Upper lobe of right lung (tissue), 1 donor: Measurements from ENCODE around the gene ZNF662. TPM values are rescaled to one million over a fixed set of nuclear protein-coding genes. Genes with fewer than 3 reads are reported as not detected.
A peak's percentile ranks its signal among the peaks of the same experiment; 100 is the strongest.

Experiments used
- ATAC-seq: fragments of 200-7000 bp; cut with Tn5 transposase; one replicate; pipeline ENCODE4 v1.9.1; 2020; ENCODE audit warnings: mild to moderate bottlenecking, moderate library complexity
- DNase-seq: peaks from one replicate; pipeline ENCODE4 v3.0.0-alpha.2; 2020
- H3K27ac ChIP-seq: fragments of 200-600 bp; one replicate; pipeline ENCODE4 v1.8.0; 2022
- H3K27me3 ChIP-seq: fragments of 200-600 bp; one replicate; pipeline ENCODE4 v1.8.0; 2022; ENCODE audit warnings: mild to moderate bottlenecking
- H3K36me3 ChIP-seq: fragments of 200-600 bp; one replicate; pipeline ENCODE4 v1.8.0; 2022
- H3K4me1 ChIP-seq: fragments of 200-600 bp; one replicate; pipeline ENCODE4 v1.8.0; 2022
- H3K4me3 ChIP-seq: fragments of 200-600 bp; one replicate; pipeline ENCODE4 v1.8.0; 2022; ENCODE audit warnings: mild to moderate bottlenecking
- H3K9me3 ChIP-seq: fragments of 200-600 bp; one replicate; pipeline ENCODE4 v1.8.0; 2022
- CTCF ChIP-seq: fragments of 200-600 bp; IDR thresholded peaks from one replicate; pipeline ENCODE4 v1.8.0; 2022; ENCODE audit warnings: antibody characterized with exemption
- intact Hi-C: fragments of 100-400 bp; cut with DNase I; formaldehyde crosslinking; loops from one replicate; pipeline ENCODE4 v1.11.0; 2022
- total RNA-seq: library from RNA; stranded (reverse); fragmentation: NEBNext Ultra II Directional; extraction: Animal tissue kit (Norgen Biotek cat#: 25700); gene quantifications from one replicate; pipeline ENCODE4 v1.2.1, GENCODE V29; 2021
- donor health status: DM: no; HTN: yes; CAD: no; lungs with severe emphysema.

The ZNF662 gene
- total RNA-seq, 1 donor from 2014 or later, result 9.6 TPM

GRCh38 chr3:42875325-42876151 lies 30.4 kb upstream of the ZNF662 start, which contains the start of gene CYP8B1:
TSS of gene CYP8B1 (minus strand) at chr3:42875879. CDS start at chr3:42875816, 63 bp downstream.
- no peak within 1 kb of the TSS for H3K27ac ChIP-seq
- no peaks in the 10 kb centered on the region for H3K36me3 ChIP-seq
- no peak for TF ChIP-seq CTCF
- ATAC-seq, result no peak
- intact Hi-C loops, result no loop called here
- H3K27me3 ChIP-seq, result no peaks in the 10 kb centered on the region
- no peak within 1 kb of the TSS for H3K4me3 ChIP-seq
- no peaks in the 10 kb centered on the region for H3K9me3 ChIP-seq
- DNase-seq, result no peak
- no peaks in the 10 kb centered on the region for H3K4me1 ChIP-seq

- no peak overlapping the region for H3K27ac ChIP-seq
- H3K9me3 ChIP-seq, result no peaks in the 10 kb centered on the region
- no peak overlapping the region for H3K4me3 ChIP-seq
- DNase-seq, result no peak
- intact Hi-C loops, result no loop called here
- ATAC-seq, result no peak
- H3K4me1 ChIP-seq, result peaks cover 4% of the 10 kb centered on the region
- H3K36me3 ChIP-seq, result no peaks in the 10 kb centered on the region
- no peak for TF ChIP-seq CTCF
- no peaks in the 10 kb centered on the region for H3K27me3 ChIP-seq
Measured at GRCh38 chr3:42876401-42876800, 29.5 kb upstream of the ZNF662 start.

- no peaks in the 10 kb centered on the region for H3K9me3 ChIP-seq
- no peak overlapping the region for H3K4me3 ChIP-seq
- H3K27me3 ChIP-seq, result no peaks in the 10 kb centered on the region
- intact Hi-C loops, result no loop called here
- ATAC-seq (no peak), DNase-seq (no peak)
- H3K36me3 ChIP-seq, result no peaks in the 10 kb centered on the region
- H3K4me1 ChIP-seq, result peaks cover 6% of the 10 kb centered on the region
- no peak overlapping the region for H3K27ac ChIP-seq
- no peak for TF ChIP-seq CTCF
Measured at GRCh38 chr3:42876940-42877720, 28.8 kb upstream of the ZNF662 start.

- TF ChIP-seq CTCF, result no peak
- H3K27me3 ChIP-seq, result no peaks in the 10 kb centered on the region
- ATAC-seq (no peak), DNase-seq (no peak)
- intact Hi-C loops, result no loop called here
- no peak overlapping the region for H3K4me3 ChIP-seq
- no peaks in the 10 kb centered on the region for H3K9me3 ChIP-seq
- no peaks in the 10 kb centered on the region for H3K36me3 ChIP-seq
- no peak overlapping the region for H3K27ac ChIP-seq
- H3K4me1 ChIP-seq, result peaks cover 6% of the 10 kb centered on the region
Measured at GRCh38 chr3:42877881-42878280, 28.1 kb upstream of the ZNF662 start.

- H3K27ac ChIP-seq, result no peak overlapping the region
- no peak for TF ChIP-seq CTCF
- H3K4me3 ChIP-seq, result peak overlapping the region; percentile 68
- DNase-seq, result no peak
- H3K36me3 ChIP-seq, result no peaks in the 10 kb centered on the region
- intact Hi-C loops, result no loop called here
- no peaks in the 10 kb centered on the region for H3K27me3 ChIP-seq
- H3K9me3 ChIP-seq, result no peaks in the 10 kb centered on the region
- peaks cover 6% of the 10 kb centered on the region for H3K4me1 ChIP-seq
- no peak for ATAC-seq
Measured at GRCh38 chr3:42880183-42880582, 25.8 kb upstream of the ZNF662 start.
